ENCODE data around the gene SDHA.

DNA sequence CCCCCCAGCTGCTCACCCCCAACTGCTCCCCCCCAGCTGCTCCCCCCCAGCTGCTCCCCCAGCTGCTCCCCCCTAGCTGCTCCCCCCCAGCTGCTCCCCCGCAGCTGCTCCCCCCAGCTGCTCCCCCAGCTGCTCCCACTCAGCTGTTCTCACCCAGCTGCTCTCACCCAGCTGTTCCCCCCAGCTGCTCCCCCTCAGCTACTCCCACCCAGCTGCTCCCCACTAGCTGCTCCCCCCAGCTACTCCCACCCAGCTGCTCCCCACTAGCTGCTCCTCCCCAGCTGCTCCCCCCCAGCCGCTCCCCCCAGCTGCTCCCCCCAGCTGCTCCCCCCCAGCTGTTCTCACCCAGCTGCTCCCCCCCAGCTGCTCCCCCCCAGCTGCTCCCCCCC, 80.6 kb downstream of the SDHA start:
- TF ChIP-seq, protein P1, sequence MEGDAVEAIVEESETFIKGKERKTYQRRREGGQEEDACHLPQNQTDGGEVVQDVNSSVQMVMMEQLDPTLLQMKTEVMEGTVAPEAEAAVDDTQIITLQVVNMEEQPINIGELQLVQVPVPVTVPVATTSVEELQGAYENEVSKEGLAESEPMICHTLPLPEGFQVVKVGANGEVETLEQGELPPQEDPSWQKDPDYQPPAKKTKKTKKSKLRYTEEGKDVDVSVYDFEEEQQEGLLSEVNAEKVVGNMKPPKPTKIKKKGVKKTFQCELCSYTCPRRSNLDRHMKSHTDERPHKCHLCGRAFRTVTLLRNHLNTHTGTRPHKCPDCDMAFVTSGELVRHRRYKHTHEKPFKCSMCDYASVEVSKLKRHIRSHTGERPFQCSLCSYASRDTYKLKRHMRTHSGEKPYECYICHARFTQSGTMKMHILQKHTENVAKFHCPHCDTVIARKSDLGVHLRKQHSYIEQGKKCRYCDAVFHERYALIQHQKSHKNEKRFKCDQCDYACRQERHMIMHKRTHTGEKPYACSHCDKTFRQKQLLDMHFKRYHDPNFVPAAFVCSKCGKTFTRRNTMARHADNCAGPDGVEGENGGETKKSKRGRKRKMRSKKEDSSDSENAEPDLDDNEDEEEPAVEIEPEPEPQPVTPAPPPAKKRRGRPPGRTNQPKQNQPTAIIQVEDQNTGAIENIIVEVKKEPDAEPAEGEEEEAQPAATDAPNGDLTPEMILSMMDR (IDR thresholded peaks at IDR 0.05; ENCODE audit: low read depth, low read length) = no peak
- no peak for TF ChIP-seq EZH2phosphoT487 (IDR thresholded peaks at IDR 0.05; ENCODE audit: low read depth)

All from OCI-LY3 (cell line).